RWPE1 (cell line): Measurements from ENCODE around the gene MBD4.

Source experiments
- CTCF ChIA-PET: fragments of 350-600 bp; sonication (Branson Sonifier 250); formaldehyde crosslinking; extraction: SDS; loops from one replicate; lab custom pipeline; 2021; lab: Yijun Ruan, JAX
- POLR2A ChIA-PET: fragments of 400-600 bp; formaldehyde crosslinking; extraction: SDS; loops from one replicate; lab custom pipeline; 2020; ENCODE audit warnings: antibody characterized with exemption; ENCODE audit not compliant: low non-redundant PET; lab: Yijun Ruan, JAX
- DNase-seq: peaks from one replicate; pipeline ENCODE4 v3.0.0; 2012; ENCODE audit warnings: low spot score
- H3K27ac ChIP-seq: fragments of 450-650 bp; 2 replicates; pipeline ENCODE4 v1.5.1; 2017
- TF ChIP-seq, protein P1 (sequence below): fragments of 450-650 bp; conservative IDR thresholded peaks from 2 replicates; pipeline ENCODE4 v1.5.1; 2017; ENCODE audit warnings: low read depth, mild to moderate bottlenecking

Gene MBD4

DNA sequence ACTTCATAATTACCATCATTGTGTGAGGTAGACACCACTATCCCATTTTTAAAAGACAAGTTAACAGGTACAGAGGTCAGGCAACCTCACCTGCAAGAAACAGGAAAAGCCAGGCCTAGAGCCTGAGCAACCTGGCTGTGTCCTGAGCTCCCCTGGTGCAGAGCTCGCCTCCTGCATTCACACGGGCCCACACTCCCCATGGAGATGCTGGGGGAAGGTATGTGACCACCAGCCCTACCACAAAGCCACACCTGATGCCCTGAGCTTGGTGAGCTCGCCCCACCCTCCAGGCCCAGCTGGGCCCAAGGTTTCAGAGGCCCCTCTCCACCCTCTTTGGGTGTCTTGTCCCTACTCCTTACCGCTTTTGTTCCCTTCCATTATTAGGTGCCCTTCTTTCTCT lies 10.1 kb downstream of the MBD4 start:
- TF ChIP-seq, protein P1, sequence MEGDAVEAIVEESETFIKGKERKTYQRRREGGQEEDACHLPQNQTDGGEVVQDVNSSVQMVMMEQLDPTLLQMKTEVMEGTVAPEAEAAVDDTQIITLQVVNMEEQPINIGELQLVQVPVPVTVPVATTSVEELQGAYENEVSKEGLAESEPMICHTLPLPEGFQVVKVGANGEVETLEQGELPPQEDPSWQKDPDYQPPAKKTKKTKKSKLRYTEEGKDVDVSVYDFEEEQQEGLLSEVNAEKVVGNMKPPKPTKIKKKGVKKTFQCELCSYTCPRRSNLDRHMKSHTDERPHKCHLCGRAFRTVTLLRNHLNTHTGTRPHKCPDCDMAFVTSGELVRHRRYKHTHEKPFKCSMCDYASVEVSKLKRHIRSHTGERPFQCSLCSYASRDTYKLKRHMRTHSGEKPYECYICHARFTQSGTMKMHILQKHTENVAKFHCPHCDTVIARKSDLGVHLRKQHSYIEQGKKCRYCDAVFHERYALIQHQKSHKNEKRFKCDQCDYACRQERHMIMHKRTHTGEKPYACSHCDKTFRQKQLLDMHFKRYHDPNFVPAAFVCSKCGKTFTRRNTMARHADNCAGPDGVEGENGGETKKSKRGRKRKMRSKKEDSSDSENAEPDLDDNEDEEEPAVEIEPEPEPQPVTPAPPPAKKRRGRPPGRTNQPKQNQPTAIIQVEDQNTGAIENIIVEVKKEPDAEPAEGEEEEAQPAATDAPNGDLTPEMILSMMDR, result no peak
- H3K27ac ChIP-seq, result peak overlapping the region; percentile 54
- CTCF ChIA-PET, result interaction anchor here (0.7 kb wide), 1 partner anchor 377 kb away, joined by 3 read pairs; no protein-coding TSS in a partner anchor
- no peak for DNase-seq
- POLR2A ChIA-PET, result no interaction called here

DNA sequence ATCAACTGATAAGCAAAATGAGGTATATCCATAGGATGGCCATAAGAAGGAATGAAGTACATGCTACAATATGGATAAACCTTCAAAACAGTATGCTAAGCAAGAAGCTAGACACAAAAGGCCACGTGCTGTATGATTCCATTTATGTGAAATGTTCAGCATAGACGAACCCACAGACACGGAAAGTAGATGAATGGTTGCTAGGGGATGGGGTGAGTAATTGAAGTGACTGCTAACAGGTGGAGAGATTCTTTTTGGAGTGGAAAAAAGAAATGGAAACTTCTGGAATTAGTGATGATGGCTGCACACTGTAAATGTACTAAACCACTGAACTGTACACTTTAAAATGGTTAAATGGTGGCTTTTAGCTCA lies 10.7 kb downstream of the MBD4 start:
- ChIA-PET CTCF (interaction anchor here (0.7 kb wide), 1 partner anchor 378 kb away, joined by 3 read pairs; no protein-coding TSS in a partner anchor), POLR2A (no interaction called here)
- DNase-seq, result no peak
- TF ChIP-seq, protein P1, result no peak
- H3K27ac ChIP-seq, result peak overlapping the region; percentile 68

DNA sequence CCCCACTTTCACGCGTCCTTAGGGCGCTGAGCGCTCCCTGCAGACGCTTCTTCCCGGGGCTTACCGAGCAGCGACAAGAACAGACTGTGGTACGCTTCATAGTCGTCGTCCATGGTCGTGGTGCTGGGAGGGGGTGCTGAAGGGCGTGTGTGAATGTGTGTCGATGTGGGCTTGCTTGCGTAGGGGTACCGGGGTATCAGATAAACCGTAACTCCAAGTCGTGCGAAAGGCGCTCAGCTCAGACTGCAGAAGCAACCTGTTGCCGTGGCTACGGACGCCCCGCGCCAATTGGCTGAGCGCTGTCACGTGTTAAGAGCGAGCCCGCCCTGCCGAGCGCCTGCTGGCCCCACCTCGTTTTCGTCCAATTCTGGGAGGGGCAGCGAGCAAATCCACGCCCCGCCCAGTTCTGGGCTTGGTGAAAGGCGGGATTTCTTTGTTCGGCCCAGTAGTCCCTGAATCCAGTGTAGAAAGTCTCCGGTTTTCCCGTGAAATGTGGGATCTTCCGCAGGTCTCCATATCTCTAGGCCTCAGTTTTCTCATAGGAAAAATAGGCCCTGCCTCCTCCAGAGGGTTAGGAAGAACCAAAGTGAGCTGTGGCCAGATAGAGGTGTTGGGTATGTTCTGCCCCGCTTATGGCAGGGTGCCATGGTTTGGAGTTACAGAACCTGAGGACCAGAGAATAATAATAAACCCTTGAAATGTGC lies 11.2 kb downstream of the MBD4 start, which contains the start of gene EFCAB12:
Gene EFCAB12 (minus strand): TSS at position 261 of the 704 bp plus-strand sequence. CDS start 148 bp downstream, at position 113.
- peak within 1 kb of the TSS; percentile 68 for H3K27ac ChIP-seq
- TF ChIP-seq, protein P1, result no peak
- POLR2A ChIA-PET, result no interaction called here
- peak; percentile 95 for DNase-seq
- CTCF ChIA-PET, result interaction anchor here (0.9 kb wide), 1 partner anchor 30 kb away, joined by 3 read pairs; no protein-coding TSS in a partner anchor

DNA sequence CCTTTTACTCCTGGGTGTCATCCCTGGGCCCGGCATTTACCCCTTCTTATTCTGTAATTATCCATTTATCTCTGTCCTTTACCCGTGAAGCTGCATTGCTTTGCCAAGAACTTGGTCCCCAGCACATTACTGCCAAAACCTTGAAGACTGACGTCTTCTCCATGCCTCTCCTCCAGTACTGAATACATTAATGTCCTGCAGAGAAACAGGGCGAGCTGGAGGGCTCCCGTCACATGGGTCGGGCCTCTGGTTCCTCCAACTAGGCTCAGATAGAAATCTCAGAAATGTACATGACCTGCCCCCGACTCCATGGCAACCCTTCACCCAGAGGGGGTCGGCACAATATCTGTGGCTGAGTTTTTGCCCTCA lies 11.8 kb downstream of the MBD4 start:
- TF ChIP-seq, protein P1, result no peak
- ChIA-PET CTCF (interaction anchor here (0.9 kb wide), 1 partner anchor 30 kb away, joined by 3 read pairs; no protein-coding TSS in a partner anchor), POLR2A (no interaction called here)
- no peak overlapping the region for H3K27ac ChIP-seq
- DNase-seq, result no peak

DNA sequence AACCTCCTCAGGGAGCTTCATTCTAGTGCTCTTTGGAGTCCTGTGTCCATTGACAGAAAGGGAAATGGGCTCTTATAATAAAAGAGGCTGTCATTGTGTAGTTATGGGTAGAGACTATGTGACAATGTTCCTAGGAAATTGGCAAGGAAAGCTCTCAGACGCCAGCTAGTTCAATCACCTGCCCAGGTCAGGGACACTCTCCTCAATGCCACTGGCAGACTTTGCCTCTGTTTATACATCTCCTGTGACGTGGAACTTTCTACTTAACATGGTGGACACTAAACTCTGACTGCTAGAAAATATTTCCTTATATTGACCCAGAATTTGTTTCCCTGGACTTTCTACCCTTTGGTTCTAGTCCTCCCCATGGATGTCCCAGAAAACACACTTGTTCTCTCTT lies 14.1 kb downstream of the MBD4 start:
- DNase-seq, result no peak
- no peak overlapping the region for H3K27ac ChIP-seq
- POLR2A ChIA-PET, result no interaction called here
- TF ChIP-seq, protein P1, result no peak
- CTCF ChIA-PET, result no interaction called here

DNA sequence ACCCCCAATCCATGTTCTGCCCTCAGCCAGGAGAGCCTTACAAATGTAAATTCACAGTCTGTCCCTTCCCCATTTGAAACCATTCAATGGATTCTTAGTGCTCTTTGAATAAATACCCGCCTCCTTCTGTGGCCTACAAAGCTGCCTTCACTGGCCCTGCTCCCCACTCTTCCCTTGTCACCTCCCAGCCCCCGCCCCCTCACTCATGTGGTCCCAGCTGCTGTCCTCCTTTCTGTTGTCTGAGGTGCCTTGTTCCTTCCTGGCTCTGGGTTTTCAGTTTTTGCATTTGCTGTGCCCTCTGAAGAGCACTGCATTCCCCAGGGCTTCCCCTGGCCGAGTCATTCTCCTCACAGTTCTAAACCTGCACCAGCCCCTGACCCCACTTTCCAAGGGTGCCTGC lies 14.5 kb downstream of the MBD4 start:
- TF ChIP-seq, protein P1, result no peak
- CTCF ChIA-PET, result no interaction called here
- DNase-seq, result no peak
- no peak overlapping the region for H3K27ac ChIP-seq
- POLR2A ChIA-PET, result no interaction called here
